A549 (cell line): ENCODE results near the gene C2.

Experiments
- NR3C1 ChIP-seq: fragments of >200 bp; sonication (Bioruptor Twin); formaldehyde crosslinking; IDR thresholded peaks from 3 replicates; pipeline ENCODE4 v1.6.1; 2017
- SREBF2 ChIP-seq: fragments of 450-650 bp; IDR thresholded peaks from 2 replicates; pipeline ENCODE4 v1.6.1; 2014; ENCODE audit warnings: mild to moderate bottlenecking, moderate library complexity
- ZC3H11A ChIP-seq: fragments of 450-650 bp; IDR thresholded peaks from 2 replicates; pipeline ENCODE4 v1.6.1; 2014; ENCODE audit warnings: antibody characterized with exemption, mild to moderate bottlenecking
- TF ChIP-seq, protein P1 (sequence below): fragments of 200-600 bp; sonication (generic); IDR thresholded peaks from 2 replicates; pipeline ENCODE4 v1.6.1; 2016; ENCODE audit warnings: antibody characterized with exemption, mild to moderate bottlenecking, moderate library complexity
- TF ChIP-seq, protein P2 (sequence below): fragments of 150-350 bp; IDR thresholded peaks from 2 replicates; pipeline ENCODE4 v1.6.1; 2014; ENCODE audit warnings: low read depth, mild to moderate bottlenecking, low read length

- TF ChIP-seq, protein P1, sequence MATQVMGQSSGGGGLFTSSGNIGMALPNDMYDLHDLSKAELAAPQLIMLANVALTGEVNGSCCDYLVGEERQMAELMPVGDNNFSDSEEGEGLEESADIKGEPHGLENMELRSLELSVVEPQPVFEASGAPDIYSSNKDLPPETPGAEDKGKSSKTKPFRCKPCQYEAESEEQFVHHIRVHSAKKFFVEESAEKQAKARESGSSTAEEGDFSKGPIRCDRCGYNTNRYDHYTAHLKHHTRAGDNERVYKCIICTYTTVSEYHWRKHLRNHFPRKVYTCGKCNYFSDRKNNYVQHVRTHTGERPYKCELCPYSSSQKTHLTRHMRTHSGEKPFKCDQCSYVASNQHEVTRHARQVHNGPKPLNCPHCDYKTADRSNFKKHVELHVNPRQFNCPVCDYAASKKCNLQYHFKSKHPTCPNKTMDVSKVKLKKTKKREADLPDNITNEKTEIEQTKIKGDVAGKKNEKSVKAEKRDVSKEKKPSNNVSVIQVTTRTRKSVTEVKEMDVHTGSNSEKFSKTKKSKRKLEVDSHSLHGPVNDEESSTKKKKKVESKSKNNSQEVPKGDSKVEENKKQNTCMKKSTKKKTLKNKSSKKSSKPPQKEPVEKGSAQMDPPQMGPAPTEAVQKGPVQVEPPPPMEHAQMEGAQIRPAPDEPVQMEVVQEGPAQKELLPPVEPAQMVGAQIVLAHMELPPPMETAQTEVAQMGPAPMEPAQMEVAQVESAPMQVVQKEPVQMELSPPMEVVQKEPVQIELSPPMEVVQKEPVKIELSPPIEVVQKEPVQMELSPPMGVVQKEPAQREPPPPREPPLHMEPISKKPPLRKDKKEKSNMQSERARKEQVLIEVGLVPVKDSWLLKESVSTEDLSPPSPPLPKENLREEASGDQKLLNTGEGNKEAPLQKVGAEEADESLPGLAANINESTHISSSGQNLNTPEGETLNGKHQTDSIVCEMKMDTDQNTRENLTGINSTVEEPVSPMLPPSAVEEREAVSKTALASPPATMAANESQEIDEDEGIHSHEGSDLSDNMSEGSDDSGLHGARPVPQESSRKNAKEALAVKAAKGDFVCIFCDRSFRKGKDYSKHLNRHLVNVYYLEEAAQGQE: no peak
- TF ChIP-seq ZC3H11A (no peak), NR3C1 (no peak), SREBF2 (no peak)
- TF ChIP-seq, protein P2, sequence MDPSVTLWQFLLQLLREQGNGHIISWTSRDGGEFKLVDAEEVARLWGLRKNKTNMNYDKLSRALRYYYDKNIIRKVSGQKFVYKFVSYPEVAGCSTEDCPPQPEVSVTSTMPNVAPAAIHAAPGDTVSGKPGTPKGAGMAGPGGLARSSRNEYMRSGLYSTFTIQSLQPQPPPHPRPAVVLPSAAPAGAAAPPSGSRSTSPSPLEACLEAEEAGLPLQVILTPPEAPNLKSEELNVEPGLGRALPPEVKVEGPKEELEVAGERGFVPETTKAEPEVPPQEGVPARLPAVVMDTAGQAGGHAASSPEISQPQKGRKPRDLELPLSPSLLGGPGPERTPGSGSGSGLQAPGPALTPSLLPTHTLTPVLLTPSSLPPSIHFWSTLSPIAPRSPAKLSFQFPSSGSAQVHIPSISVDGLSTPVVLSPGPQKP: no peak
Measured at GRCh38 chr6:31900917-31901414, 26.6 kb upstream of the C2 start.
